Upper lobe of left lung (tissue), 6 donors: ENCODE data around the gene ANXA4. TPM values are rescaled to one million over a fixed set of nuclear protein-coding genes. Genes with fewer than 3 reads are reported as not detected.

Source experiments
- ATAC-seq, 2 donors: fragments of 200-7000 bp; cut with Tn5 transposase; one replicate each; pipeline ENCODE4 v1.9.1; 2022; ENCODE audit warnings: mild to moderate bottlenecking in 2 of 2, moderate library complexity in 2 of 2; ENCODE audit not compliant: low FRiP score in 2 of 2
- DNase-seq, 2 donors: peaks; one replicate each; pipeline ENCODE4 v3.0.0-alpha.2; 2019 to 2020
- H3K27ac ChIP-seq, 4 donors: fragments of 200-600 bp; sonication (generic); one replicate each; pipeline ENCODE4 v1.5.1; 2016 to 2019
- H3K27me3 ChIP-seq, 4 donors: fragments of 200-600 bp; sonication (generic); one replicate each; pipeline ENCODE4 v1.5.1; 2017 to 2019
- H3K36me3 ChIP-seq, 4 donors: fragments of 200-600 bp; sonication (generic); one replicate each; pipeline ENCODE4 v1.5.1; 2016 to 2019
- H3K4me1 ChIP-seq, 4 donors: fragments of 200-600 bp; sonication (generic); one replicate each; pipeline ENCODE4 v1.5.1; 2018 to 2019
- H3K4me3 ChIP-seq, 4 donors: fragments of 200-600 bp; sonication (generic); one replicate each; pipeline ENCODE4 v1.5.1; 2017 to 2019; ENCODE audit warnings: mild to moderate bottlenecking in 2 of 4, moderate library complexity in 1 of 4
- H3K9me3 ChIP-seq, 4 donors: fragments of 200-600 bp; sonication (generic); one replicate each; pipeline ENCODE4 v1.5.1; 2018 to 2019
- EP300 ChIP-seq, 4 donors: sonication (generic); formaldehyde crosslinking; IDR thresholded peaks; one replicate each; pipeline ENCODE4 v1.5.1; 2017; ENCODE audit warnings: antibody characterized with exemption in 4 of 4, control low read depth in 2 of 4
- POLR2A ChIP-seq, 4 donors: fragments of 450-650 bp; IDR thresholded peaks; one replicate each; pipeline ENCODE4 v1.5.1; 2016 to 2017; ENCODE audit warnings: antibody characterized with exemption in 4 of 4, mild to moderate bottlenecking in 2 of 4
- POLR2AphosphoS5 ChIP-seq, 2 donors: sonication (generic); formaldehyde crosslinking; IDR thresholded peaks; one replicate each; pipeline ENCODE4 v1.5.1; 2017; ENCODE audit warnings: antibody characterized with exemption in 2 of 2
- WGBS, 2 donors: methylation state at CpG; one replicate each; pipeline ENCODE4 v1.1.5; 2017 to 2018; 5-methylcytosine and 5-hydroxymethylcytosine counted together
- total RNA-seq, 6 donors: library from RNA; depleted of rRNA in 4 of 6; stranded (reverse); fragments of >200 nt in 4 of 6; gene quantifications; one replicate each; pipeline versions ENCODE4 v1.1.0 to v1.2.1, GENCODE V29; 2016 to 2021
- TF ChIP-seq, protein P1 (sequence below), 6 experiments: fragments of 450-650 bp in 4 of 6; fragments of 200-600 bp in 2 of 6; sonication (generic) in 2 of 6; IDR thresholded peaks; one replicate each; pipeline ENCODE4 v1.5.1; 2016 to 2019; ENCODE audit warnings: antibody characterized with exemption in 6 of 6
- donor health status: DM: no; HTN: no; CAD: no; lungs with moderate emphysema.
- donor health status: DM: no; HTN: yes; CAD: no; lungs with severe emphysema.

Gene ANXA4
- total RNA-seq, 6 donors from 2014 or later: 84.0 to 214 (median 161) TPM

DNA sequence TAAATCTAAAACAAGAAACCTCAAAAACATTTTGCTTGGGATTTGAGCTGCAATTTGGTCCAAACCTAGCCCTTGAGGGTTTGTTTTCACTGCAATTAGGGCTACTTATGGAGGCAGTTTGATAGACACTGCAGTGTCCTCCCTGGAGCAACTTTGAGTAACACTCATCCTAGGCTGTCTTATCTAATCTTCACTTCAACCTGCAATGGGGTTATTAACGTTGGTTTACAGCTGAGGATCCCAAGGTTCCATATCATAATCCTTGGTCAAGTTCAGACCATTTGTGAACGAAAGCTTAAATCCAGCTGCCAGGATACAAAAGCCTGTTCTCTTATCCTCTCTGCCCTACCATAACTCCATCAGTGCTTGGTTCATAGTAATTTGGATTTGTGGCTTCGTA, 2.5 kb downstream of the ANXA4 start:
- Histone ChIP-seq H3K27me3 (no peaks in the 10 kb centered on the region), H3K27ac (peak overlapping the region in 1 of 4 donors; percentile 14), H3K9me3 (no peaks in the 10 kb centered on the region), H3K36me3 (no peaks in the 10 kb centered on the region), H3K4me1 (peaks cover 22 to 64% (median 31%) of the 10 kb centered on the region in 4 donors), H3K4me3 (no peak overlapping the region)
- DNase-seq: no peak
- WGBS, 2 donors: 68 to 77% methylated on average over 3 of the region's 3 CpGs
- TF ChIP-seq POLR2A (IDR thresholded peaks at IDR 0.05) (no peak), EP300 (IDR thresholded peaks at IDR 0.05) (no peak), POLR2AphosphoS5 (IDR thresholded peaks at IDR 0.05) (no peak)
- TF ChIP-seq, protein P1, sequence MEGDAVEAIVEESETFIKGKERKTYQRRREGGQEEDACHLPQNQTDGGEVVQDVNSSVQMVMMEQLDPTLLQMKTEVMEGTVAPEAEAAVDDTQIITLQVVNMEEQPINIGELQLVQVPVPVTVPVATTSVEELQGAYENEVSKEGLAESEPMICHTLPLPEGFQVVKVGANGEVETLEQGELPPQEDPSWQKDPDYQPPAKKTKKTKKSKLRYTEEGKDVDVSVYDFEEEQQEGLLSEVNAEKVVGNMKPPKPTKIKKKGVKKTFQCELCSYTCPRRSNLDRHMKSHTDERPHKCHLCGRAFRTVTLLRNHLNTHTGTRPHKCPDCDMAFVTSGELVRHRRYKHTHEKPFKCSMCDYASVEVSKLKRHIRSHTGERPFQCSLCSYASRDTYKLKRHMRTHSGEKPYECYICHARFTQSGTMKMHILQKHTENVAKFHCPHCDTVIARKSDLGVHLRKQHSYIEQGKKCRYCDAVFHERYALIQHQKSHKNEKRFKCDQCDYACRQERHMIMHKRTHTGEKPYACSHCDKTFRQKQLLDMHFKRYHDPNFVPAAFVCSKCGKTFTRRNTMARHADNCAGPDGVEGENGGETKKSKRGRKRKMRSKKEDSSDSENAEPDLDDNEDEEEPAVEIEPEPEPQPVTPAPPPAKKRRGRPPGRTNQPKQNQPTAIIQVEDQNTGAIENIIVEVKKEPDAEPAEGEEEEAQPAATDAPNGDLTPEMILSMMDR (IDR thresholded peaks at IDR 0.05): no peak
- no peak for ATAC-seq

- TF ChIP-seq, protein P1 (IDR thresholded peaks at IDR 0.05): no peak
- no peak for TF ChIP-seq POLR2AphosphoS5 (IDR thresholded peaks at IDR 0.05)
- no peak for TF ChIP-seq POLR2A (IDR thresholded peaks at IDR 0.05)
- no peak for TF ChIP-seq EP300 (IDR thresholded peaks at IDR 0.05)
- DNase-seq: no peak
- ATAC-seq: no peak
- peak overlapping the region in 2 of 4 donors; percentile 5 to 8 for H3K27ac ChIP-seq
- H3K4me1 ChIP-seq: peaks cover 26 to 63% (median 33%) of the 10 kb centered on the region in 4 donors
- WGBS, 2 donors: 80 to 81% methylated on average over 2 of the region's 2 CpGs
- no peaks in the 10 kb centered on the region for H3K9me3 ChIP-seq
- H3K36me3 ChIP-seq: no peaks in the 10 kb centered on the region
- H3K27me3 ChIP-seq: no peaks in the 10 kb centered on the region
- peak overlapping the region in 1 of 4 donors; percentile 4 for H3K4me3 ChIP-seq
Observed at GRCh38 chr2:69745035-69745434, 3.1 kb downstream of the ANXA4 start.

GRCh38 chr2:69750246-69750645, 8.3 kb downstream of the ANXA4 start:
- Histone ChIP-seq H3K27me3 (no peaks in the 10 kb centered on the region), H3K9me3 (no peaks in the 10 kb centered on the region), H3K27ac (peak overlapping the region in 3 of 4 donors; percentile 7 to 45 (median 39)), H3K36me3 (no peaks in the 10 kb centered on the region), H3K4me1 (peaks cover 37 to 55% (median 42%) of the 10 kb centered on the region in 4 donors), H3K4me3 (no peak overlapping the region)
- DNase-seq (no peak), ATAC-seq (no peak)
- WGBS, 2 donors: 76 to 79% methylated on average over 6 of the region's 6 CpGs
- no peak for TF ChIP-seq EP300 (IDR thresholded peaks at IDR 0.05)
- TF ChIP-seq POLR2AphosphoS5 (IDR thresholded peaks at IDR 0.05): no peak
- TF ChIP-seq, protein P1 (IDR thresholded peaks at IDR 0.05): no peak
- TF ChIP-seq POLR2A (IDR thresholded peaks at IDR 0.05): no peak

DNA sequence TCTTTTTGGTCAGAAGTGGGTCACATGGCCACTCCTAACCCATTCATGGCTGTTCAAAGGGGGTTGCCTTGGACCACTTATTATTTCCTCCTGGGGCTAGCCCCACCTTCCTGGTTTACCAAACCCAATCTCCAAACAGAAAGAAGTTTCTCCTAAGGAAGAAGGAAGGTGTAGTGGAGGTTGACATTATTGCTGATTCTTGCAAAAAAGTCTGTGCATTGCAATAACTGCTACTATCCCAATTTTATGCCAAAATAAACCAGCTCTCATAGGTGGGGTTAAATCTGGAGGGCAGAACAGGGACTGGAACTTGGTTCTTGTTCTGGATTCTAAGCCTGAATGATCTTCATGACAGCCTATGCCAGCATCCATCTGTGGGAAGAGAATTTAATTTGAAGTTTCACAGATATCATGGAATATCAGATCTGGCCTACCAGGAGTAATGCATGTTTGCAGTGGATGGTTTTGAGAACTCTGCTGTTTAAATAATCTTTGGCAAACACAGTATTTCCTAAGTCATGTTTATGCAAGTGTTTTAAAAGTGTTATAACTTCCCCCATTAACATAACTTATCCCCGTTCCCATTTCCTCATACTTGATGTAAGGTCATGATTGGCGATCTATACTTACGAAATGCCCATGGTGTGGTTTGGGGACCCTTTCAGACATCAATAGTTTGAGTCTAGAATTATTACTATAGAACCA, 11.9 kb downstream of the ANXA4 start:
- ATAC-seq: no peak
- H3K9me3 ChIP-seq: no peaks in the 10 kb centered on the region
- no peak overlapping the region for H3K4me3 ChIP-seq
- WGBS, 2 donors: 44 to 48% methylated on average over 3 of the region's 3 CpGs
- no peaks in the 10 kb centered on the region for H3K27me3 ChIP-seq
- TF ChIP-seq EP300 (IDR thresholded peaks at IDR 0.05): no peak
- no peak for TF ChIP-seq POLR2AphosphoS5 (IDR thresholded peaks at IDR 0.05)
- DNase-seq: no peak
- peak overlapping the region; percentile 50 to 68 (median 60) for H3K27ac ChIP-seq
- H3K4me1 ChIP-seq: peaks cover 44 to 53% (median 50%) of the 10 kb centered on the region in 4 donors
- H3K36me3 ChIP-seq: peaks cover 0 to 13% (median 0%) of the 10 kb centered on the region in 4 donors

- DNase-seq (no peak), ATAC-seq (no peak)
- H3K9me3 ChIP-seq: no peaks in the 10 kb centered on the region
- peaks cover 41 to 53% (median 48%) of the 10 kb centered on the region in 4 donors for H3K4me1 ChIP-seq
- peaks cover 0 to 14% (median 0%) of the 10 kb centered on the region in 4 donors for H3K36me3 ChIP-seq
- H3K27me3 ChIP-seq: no peaks in the 10 kb centered on the region
- peak overlapping the region; percentile 50 to 68 (median 60) for H3K27ac ChIP-seq
- H3K4me3 ChIP-seq: no peak overlapping the region
- 57 to 69% methylated on average over 1 of the region's 1 CpG for WGBS, 2 donors
- no peak for TF ChIP-seq POLR2A (IDR thresholded peaks at IDR 0.05)
- TF ChIP-seq, protein P1 (IDR thresholded peaks at IDR 0.05): no peak
- TF ChIP-seq EP300 (IDR thresholded peaks at IDR 0.05): no peak
- TF ChIP-seq POLR2AphosphoS5 (IDR thresholded peaks at IDR 0.05): no peak
Observed at GRCh38 chr2:69754633-69755032, 12.7 kb downstream of the ANXA4 start.
